ENCODE measurements around the gene CCNL2.
A peak's percentile ranks its signal among the peaks of the same experiment; 100 is the strongest.
"Not testable (repeated sequence)": the region's sequence is repeated elsewhere in the genome, so short reads cannot be mapped to it uniquely, and the experiment has no call there.

CCNL2 gene

DNA sequence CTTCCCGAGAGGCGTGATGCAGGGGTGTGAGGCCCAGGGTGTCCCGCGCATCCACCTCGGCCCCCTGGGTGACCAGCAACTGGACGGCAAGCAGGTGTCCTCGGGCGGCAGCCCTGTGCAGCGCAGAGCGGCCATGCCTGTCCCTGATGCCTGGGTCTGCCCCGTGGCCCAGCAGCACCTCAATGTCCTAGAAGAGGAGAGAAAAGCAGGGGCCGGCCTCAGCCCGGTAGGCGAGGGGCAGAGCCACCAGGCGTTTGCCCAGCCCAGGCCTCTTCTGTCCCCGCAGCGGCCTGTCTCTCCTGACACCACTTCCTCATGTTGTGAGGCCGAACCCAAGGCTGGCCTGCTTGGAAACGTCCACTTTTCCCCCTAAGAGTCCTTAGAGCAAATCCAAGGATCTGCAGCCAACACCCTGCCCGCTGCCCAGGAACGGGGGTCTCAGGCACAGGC lies 20.3 kb upstream of the CCNL2 start:
- no peak for DNase-seq

- DNase-seq: no peak
Observed at GRCh38 chr1:1418464-1419362, 19.6 kb upstream of the CCNL2 start.

GRCh38 chr1:1417825-1418463 lies 18.8 kb upstream of the CCNL2 start:
- not testable (repeated sequence) for DNase-seq

DNA sequence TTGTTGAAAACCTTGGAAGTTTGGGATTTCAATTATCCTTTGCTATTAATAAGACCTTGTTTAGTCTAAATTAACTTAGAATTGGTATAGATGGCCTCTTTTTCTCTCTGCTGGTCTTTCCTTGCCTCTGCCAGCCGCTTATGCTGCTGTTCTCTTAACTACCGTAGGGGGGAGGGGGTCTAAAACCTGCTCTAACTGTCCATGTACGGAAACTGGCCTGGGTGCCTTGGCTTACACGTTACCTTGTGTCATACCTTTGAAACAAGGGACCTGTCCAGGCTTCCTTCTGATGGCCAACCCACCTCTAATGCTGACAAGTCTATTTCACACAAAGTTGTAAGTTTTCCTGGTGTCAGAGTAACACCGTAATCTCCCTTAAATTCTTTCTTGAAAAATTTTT lies 18.3 kb upstream of the CCNL2 start:
- not testable (repeated sequence) for DNase-seq

- no peak for DNase-seq
Observed at GRCh38 chr1:1415751-1416150, 16.6 kb upstream of the CCNL2 start.

DNA sequence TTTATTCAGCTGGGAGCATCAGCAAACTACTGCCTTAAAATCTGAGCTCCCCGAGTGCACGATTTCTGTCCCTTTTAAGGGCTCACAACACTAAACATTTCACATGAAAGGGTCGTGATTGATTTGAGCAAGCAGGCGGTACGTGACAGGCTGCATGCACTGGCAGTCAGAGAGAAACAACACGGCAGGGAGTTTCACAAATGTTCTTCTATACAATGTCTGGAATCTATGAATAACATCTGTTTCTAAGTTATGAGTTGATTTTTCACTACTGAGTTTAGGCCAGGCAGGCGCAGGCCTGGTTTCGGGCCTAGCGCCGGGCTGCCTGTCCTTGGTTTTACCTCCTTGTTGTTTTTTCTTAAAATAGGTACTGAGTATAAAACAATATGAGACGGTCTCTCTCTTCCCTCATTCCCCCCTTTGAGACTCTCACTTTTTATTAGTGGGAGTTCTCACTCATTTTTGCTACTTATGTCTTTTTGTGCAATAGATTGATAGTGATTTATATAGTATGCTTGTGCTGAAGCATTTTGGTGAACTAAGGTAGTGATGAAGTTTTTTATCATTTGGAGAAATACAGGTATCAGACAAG lies 13.3 kb upstream of the CCNL2 start:
- DNase-seq: not testable (repeated sequence)

DNA sequence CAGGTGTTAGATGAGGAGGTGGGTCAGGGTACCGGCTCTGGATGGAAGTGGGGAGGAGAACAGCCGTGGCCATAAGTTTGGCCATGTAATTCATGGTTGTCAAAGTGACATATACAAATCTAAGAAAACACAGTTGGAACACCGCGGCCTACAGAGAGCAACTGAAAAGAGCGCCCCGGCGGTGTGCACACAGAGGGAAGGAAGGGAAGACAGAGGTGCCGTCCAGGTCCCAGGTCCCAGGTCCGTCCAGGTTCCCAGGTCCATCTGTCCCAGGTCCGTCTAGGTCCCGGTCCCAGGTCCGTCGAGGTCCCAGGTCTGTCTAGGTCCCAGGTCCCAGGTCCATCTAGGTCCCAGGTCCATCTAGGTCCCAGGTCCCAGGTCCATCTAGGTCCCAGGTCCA lies 12.5 kb upstream of the CCNL2 start:
- DNase-seq: no peak

DNA sequence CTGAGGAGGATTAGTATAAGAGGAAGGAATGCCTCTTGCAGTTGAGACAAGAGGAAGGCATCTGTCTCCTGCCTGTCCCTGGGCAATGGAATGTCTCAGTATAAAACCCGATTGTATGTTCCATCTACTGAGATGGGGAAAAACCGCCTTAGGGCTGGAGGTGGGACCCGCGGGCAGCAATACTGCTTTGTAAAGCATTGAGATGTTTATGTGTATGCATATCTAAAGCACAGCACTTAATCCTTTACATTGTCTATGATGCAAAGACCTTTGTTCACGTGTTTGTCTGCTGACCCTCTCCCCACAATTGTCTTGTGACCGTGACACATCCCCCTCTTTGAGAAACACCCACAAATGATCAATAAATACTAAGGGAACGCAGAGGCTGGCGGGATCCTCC lies 11.1 kb upstream of the CCNL2 start:
- not testable (repeated sequence) for DNase-seq

- DNase-seq: no peak
Observed at GRCh38 chr1:1407636-1408318, 8.6 kb upstream of the CCNL2 start.

GRCh38 chr1:1406821-1407635 lies 7.9 kb upstream of the CCNL2 start, which contains the start of gene MRPL20:
MRPL20 (minus strand) TSS chr1:1407293; CDS start chr1:1407217, 76 bp downstream.
- peak; percentile 60 for DNase-seq

DNA sequence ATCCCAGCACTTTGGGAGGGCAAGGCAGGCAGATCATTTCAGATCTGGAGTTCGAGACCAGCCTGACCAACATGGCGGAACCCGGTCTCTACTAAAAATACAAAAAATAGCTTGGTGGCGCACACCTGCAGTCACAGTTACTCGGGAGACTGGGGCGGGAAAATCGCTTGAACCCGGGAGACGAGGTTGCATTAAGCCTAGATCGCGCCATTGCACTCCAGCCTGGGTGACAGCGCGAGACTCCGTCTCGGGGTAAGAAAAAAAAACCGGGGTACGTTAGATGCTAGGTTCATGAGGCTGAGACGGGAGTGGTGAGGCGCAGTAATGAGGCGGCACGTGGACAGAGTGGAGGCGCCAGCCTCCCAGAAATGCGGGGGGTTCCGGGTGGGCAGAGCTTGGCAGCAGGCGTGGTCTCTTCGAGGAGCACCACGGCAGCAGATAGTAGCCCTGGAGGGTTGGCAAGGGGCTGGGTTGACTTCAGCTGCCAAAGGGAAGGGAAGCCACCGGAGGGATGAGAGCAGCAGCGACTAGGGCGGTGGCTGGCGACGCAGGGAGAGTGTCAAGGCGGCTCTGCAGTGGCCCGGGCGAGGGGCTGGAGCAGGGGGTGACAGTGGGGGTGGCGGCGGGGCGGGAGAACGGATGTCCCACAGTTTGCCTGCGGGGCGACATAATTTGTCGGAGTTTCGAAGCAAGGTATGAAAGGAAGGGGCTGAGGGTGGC lies 7.1 kb upstream of the CCNL2 start:
- no peak for DNase-seq

DNA sequence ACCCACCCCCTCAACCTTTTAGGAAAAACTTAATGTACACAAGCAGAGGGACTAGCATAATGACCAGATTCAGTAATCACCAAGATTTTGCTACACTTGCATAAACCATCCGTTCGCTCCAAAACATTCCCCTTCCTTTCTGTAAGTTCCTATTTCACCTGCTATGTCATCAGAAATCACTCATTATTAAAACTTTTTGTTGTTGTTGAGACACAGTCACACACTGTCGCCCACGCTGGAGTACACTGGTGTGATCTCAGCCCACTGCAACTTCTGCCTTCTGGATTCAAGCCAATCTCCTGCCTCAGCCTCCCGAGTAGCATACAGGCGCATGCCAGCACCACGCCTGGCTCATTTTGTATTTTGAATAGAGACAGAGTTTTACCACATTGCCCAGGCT lies 4.5 kb upstream of the CCNL2 start:
- DNase-seq: no peak

DNA sequence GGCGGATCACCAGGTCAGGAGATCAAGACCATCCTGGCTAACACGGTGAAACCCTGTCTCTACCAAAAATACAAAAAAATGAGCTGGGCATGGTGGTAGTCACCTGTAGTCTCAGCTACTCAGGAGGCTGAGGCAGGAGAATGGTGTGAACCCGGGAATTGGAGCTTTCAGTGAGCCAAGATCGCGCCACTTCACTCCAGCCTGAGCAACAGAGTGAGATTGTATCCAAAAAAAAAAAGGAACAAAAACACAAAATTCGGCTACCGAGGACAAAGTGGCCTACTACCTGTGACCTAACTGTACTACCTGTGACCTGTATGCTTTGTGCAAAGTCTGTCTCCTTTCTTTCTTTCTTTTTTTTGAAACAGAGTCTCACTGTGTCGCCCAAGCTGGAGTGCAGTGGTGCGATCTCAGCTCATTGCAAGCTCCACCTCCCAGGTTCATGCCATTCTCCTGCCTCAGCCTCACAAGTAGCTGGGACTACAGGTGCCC lies 3.8 kb upstream of the CCNL2 start:
- DNase-seq: not testable (repeated sequence)

DNA sequence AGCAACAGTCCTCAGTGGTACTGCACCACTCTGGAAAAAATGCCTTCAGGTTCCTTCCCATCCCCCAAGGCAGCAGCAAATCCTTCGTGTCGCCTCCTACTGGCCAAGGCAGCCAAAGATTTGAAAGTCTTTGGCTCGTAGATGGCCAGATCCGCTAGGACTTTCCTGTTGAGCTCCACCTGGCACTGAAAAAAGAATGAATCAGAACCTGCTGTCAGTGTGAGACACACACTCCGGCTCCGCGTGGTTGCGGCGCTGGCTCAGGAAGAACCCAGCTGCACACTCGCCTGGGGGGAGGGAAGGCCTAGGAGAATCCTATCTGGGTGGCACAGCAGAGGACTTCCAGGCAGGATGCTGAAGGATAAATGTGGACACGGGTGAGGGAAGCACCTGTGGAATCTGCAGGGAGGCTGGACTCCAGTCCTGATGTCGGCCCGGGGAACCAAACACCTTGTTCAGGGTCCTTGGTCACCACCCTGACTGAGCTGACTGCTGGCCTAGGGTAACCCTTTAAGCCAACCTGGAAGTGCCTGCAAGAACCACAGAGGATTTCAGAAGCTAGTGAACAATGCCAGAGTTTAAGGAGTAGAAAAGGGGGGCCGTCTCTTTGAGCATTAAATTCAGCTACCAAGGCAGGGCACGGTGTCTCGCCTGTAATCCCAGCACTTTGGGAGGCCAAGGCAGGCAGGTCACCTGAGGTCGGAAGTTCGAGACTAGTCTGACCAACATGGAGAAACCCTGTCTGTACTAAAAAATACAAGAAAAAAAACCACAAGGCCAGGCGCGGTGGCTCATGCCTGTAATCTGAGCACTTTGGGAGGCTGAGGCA lies 3.2 kb upstream of the CCNL2 start:
- no peak for DNase-seq

DNA sequence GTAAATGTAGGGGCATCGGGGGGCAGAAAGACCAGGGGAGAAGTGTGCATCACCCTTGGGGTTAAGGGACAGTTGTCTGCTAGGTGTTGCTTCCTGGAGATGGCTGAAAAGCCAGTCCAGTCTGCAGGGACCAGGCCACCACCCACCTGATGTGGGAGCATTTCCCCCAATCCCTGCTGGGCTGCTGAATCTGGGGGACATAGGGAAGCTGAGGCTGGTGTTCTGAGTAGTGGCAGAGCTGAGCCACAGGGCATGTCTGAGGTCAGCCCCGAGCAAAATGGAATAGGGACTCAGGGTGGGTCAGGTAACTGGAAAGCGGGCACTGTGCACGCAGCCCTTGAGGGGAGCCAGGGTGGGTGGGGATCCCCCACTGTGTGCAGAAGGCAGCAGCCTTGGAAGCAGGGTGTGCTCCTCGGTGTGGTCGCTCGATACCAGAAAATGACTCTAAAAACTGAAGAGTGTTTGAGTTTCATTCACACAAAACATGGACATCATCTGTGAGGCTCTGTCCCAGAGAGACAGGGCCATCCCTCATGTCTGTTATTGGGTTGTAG lies 2.4 kb upstream of the CCNL2 start:
- no peak for DNase-seq

- no peak for DNase-seq
Observed at GRCh38 chr1:1400576-1401456, 1.7 kb upstream of the CCNL2 start.

DNA sequence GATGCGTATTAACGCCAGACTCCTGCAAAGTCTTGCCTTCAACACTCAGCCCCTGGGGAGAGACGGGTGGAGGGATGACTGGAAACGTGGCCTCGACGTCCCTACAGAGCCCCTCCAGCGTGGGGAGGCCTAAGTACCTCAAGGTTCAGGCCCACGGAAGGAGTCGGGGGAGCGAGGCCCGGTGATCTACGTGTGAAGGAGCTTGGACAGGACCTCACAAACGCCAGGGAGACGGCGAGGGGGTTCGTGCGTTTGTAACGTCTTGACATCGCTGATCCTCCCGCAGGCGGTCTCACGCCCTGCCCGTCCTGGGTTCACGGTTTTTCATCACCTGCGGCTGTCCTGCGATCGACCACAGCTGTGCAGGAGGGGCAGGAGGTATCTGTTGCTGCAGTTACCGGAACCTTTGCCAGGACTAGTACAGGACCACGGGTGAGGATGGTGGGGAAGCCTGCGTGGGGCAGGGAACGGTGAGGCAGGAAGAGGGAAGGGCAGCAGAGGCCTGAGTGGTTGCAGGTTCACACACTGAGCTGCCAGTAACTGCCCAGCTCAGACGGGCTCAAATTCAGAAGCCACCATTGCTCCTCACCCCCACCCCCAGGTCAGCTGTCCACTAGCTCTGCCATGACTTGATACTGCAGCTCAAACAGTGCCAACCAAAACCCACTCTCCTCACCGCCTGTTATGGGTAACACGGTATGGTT lies 889 bp upstream of the CCNL2 start:
- no peak for DNase-seq

GRCh38 chr1:1398677-1399186 lies 403 bp downstream of the CCNL2 start:
- no peak for DNase-seq
